Progenitor cell of endocrine pancreas (in vitro differentiated cells): ENCODE results near the gene DCDC2. TPM values are rescaled to one million over a fixed set of nuclear protein-coding genes. Genes with fewer than 3 reads are reported as not detected.
A peak's percentile ranks its signal among the peaks of the same experiment; 100 is the strongest.
"Not testable (repeated sequence)": the region's sequence is repeated elsewhere in the genome, so short reads cannot be mapped to it uniquely, and the experiment has no call there.

Experiments
- DNase-seq: peaks from one replicate; pipeline ENCODE4 v3.0.0; 2021; ENCODE audit warnings: low spot score; ENCODE audit not compliant: unreplicated experiment
- H3K27ac Mint-ChIP-seq: 2 replicates; pipeline ENCODE4 v1.8.0; 2021; ENCODE audit warnings: mild to moderate bottlenecking, moderate library complexity, mixed read lengths
- H3K27me3 Mint-ChIP-seq: 2 replicates; pipeline ENCODE4 v1.8.0; 2021; ENCODE audit warnings: mixed read lengths
- H3K36me3 Mint-ChIP-seq: 2 replicates; pipeline ENCODE4 v1.8.0; 2022; ENCODE audit warnings: mixed read lengths; ENCODE audit not compliant: insufficient read depth
- H3K4me1 Mint-ChIP-seq: 2 replicates; pipeline ENCODE4 v1.8.0; 2021; ENCODE audit warnings: low read depth, mixed read lengths
- H3K4me3 Mint-ChIP-seq: 2 replicates; pipeline ENCODE4 v1.8.0; 2021; ENCODE audit warnings: low read depth, mild to moderate bottlenecking, moderate library complexity, mixed read lengths
- H3K9me3 Mint-ChIP-seq: 2 replicates; pipeline ENCODE4 v1.8.0; 2021; ENCODE audit warnings: low read depth, mixed read lengths
- CTCF ChIP-seq: fragments of 200-600 bp; sonication (generic); IDR thresholded peaks from one replicate; pipeline ENCODE4 v1.5.0; 2021; ENCODE audit warnings: antibody characterized with exemption, mild to moderate bottlenecking; ENCODE audit not compliant: unreplicated experiment
- total RNA-seq: library from RNA; stranded (reverse); gene quantifications from 2 replicates; pipeline ENCODE4 v1.2.1, GENCODE V29; 2021

DCDC2 gene
- total RNA-seq, 1 donor from 2014 or later, result 22.2 TPM

DNA sequence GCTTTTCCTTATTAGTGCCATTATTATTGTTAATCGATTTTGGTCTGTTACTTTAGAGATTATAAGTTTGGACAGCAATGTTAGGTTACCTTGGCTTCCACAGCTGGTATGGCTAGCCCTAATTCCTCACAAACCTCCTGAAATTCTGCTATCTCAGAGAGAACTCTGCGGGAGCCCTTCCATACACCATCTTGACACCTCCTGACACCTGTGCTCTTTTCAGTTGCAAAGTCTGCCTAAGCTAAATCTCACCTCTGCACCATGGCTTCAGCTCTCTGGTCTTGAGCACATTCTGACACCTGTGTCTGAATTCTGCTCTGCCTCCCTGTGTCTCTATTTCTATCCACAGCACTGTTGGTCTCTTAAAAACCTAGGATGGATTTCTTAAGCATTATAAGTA is 106.5 kb downstream of the DCDC2 start:
- peaks cover 2% of the 10 kb centered on the region for H3K4me1 Mint-ChIP-seq
- no peaks in the 10 kb centered on the region for H3K27me3 Mint-ChIP-seq
- peaks cover 16% of the 10 kb centered on the region for H3K9me3 Mint-ChIP-seq
- TF ChIP-seq CTCF, result no peak
- no peak for DNase-seq
- peaks cover 17% of the 10 kb centered on the region for H3K36me3 Mint-ChIP-seq
- H3K4me3 Mint-ChIP-seq, result no peak overlapping the region
- no peak overlapping the region for H3K27ac Mint-ChIP-seq

DNA sequence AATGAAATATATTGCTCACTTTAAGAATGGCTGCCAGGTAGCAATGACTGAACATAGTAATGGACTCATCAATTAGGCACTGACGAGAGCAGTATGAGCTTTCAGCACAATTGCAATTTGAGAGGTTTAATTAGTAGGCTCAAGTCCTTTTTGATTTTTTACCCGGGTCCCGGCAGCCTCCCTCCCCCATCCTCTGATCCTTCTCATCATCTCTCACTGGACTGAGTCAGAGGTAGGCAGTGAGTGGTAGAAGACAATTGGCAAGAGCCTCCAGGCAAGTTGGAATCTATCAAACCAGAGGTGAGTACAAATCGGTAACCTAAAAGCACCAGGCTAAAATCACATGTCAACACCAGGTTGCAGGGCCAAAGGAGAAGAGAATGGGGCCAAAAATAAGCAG is 107.9 kb downstream of the DCDC2 start:
- peaks cover 10% of the 10 kb centered on the region for H3K36me3 Mint-ChIP-seq
- no peaks in the 10 kb centered on the region for H3K27me3 Mint-ChIP-seq
- H3K4me3 Mint-ChIP-seq, result no peak overlapping the region
- peaks cover 2% of the 10 kb centered on the region for H3K4me1 Mint-ChIP-seq
- H3K9me3 Mint-ChIP-seq, result peaks cover 10% of the 10 kb centered on the region
- H3K27ac Mint-ChIP-seq, result no peak overlapping the region
- TF ChIP-seq CTCF, result no peak
- DNase-seq, result no peak

- no peak for TF ChIP-seq CTCF
- Mint-ChIP-seq H3K4me1 (peaks cover 21% of the 10 kb centered on the region), H3K27me3 (peaks cover 10% of the 10 kb centered on the region), H3K27ac (no peak overlapping the region), H3K36me3 (peaks cover 4% of the 10 kb centered on the region), H3K4me3 (no peak overlapping the region), H3K9me3 (no peaks in the 10 kb centered on the region)
- no peak for DNase-seq
Observed at GRCh38 chr6:24245275-24245674, 112.6 kb downstream of the DCDC2 start.

DNA sequence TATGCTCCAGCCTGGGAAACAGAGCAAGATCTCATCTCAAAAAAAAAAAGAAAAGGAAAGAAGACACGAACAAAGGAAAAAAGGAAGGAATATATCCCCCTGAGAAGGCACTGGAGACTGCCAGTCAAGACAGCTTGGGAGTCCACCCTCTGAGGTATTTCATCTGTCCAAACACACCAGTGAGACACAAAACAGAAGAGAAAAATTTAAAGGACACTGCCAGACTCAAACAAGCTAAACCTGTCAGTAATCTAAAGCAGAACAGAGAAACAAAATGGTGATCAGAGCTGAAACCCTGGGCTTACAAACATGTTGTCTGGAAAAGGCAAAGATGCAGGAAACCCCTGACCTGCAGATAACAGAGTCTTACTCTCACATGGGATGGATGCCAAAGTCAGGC is 114.9 kb downstream of the DCDC2 start:
- H3K4me3 Mint-ChIP-seq, result no peak overlapping the region

GRCh38 chr6:24241779-24242178 is 116.1 kb downstream of the DCDC2 start:
- H3K9me3 Mint-ChIP-seq, H3K36me3 Mint-ChIP-seq, H3K27ac Mint-ChIP-seq, H3K4me3 Mint-ChIP-seq, DNase-seq: not testable (repeated sequence)
- Mint-ChIP-seq H3K4me1 (peaks cover 25% of the 10 kb centered on the region), H3K27me3 (peaks cover 12% of the 10 kb centered on the region)

More for the DNA sequence above, 114.9 kb downstream of the DCDC2 start:
- Mint-ChIP-seq H3K4me1 (peaks cover 23% of the 10 kb centered on the region), H3K9me3 (no peaks in the 10 kb centered on the region), H3K27me3 (peaks cover 12% of the 10 kb centered on the region), H3K27ac (no peak overlapping the region), H3K36me3 (peaks cover 2% of the 10 kb centered on the region)
- TF ChIP-seq CTCF, result no peak
- DNase-seq, result no peak

DNA sequence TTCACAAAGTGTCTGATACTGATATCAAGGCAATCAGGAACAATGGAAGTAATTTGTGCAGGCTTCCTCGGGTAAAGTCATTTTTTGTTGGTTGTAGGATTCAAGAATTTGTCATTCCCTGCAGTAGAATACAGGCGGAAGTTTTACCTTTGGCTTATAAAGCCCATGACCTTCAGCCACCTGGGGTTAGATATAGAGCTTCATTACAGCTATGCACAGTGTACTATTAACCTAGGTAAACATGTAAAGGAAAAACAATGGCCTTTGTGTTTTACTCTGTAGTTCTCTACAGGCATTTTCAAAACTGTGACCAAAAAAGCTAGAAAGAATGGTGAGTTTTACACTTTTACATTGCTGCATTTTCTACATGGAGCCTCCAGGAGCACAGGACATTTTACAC is 116.9 kb downstream of the DCDC2 start:
- peaks cover 25% of the 10 kb centered on the region for H3K4me1 Mint-ChIP-seq
- DNase-seq, result no peak
- H3K27me3 Mint-ChIP-seq, result peaks cover 12% of the 10 kb centered on the region
- no peak overlapping the region for H3K4me3 Mint-ChIP-seq
- peaks cover 11% of the 10 kb centered on the region for H3K36me3 Mint-ChIP-seq
- TF ChIP-seq CTCF, result no peak
- peak overlapping the region; percentile 39 for H3K27ac Mint-ChIP-seq
- H3K9me3 Mint-ChIP-seq, result peaks cover 4% of the 10 kb centered on the region
